Heart right ventricle (tissue), 16 donors: ENCODE measurements around the gene VAC14. TPM values are rescaled to one million over a fixed set of nuclear protein-coding genes. Genes with fewer than 3 reads are reported as not detected.

Experiments
- ATAC-seq, 8 donors: fragments of 200-7000 bp; cut with Tn5 transposase; one replicate each; pipeline ENCODE4 v1.9.1; 2020; ENCODE audit warnings: mild to moderate bottlenecking in 8 of 8, moderate library complexity in 8 of 8, moderate number of reproducible peaks in 1 of 8
- DNase-seq, 2 donors: peaks; one replicate each; pipeline ENCODE4 v3.0.0-alpha.2; 2020
- H3K27ac ChIP-seq, 10 donors: fragments of 200-600 bp; sonication (generic) in 2 of 10; one replicate each; pipeline versions ENCODE4 v1.5.0 to v1.8.0; 2020 to 2022; ENCODE audit warnings: mild to moderate bottlenecking in 3 of 10
- H3K27me3 ChIP-seq, 7 donors: fragments of 200-600 bp; one replicate each; pipeline ENCODE4 v1.8.0; 2021 to 2022; ENCODE audit warnings: mild to moderate bottlenecking in 2 of 7
- H3K36me3 ChIP-seq, 9 donors: fragments of 200-600 bp; sonication (generic) in 1 of 9; one replicate each; pipeline versions ENCODE4 v1.5.0 to v1.8.0; 2020 to 2022; ENCODE audit warnings: mild to moderate bottlenecking in 2 of 9
- H3K4me1 ChIP-seq, 9 donors: fragments of 200-600 bp; sonication (generic) in 1 of 9; one replicate each; pipeline versions ENCODE4 v1.5.0 to v1.8.0; 2020 to 2022; ENCODE audit warnings: mild to moderate bottlenecking in 4 of 9
- H3K4me3 ChIP-seq, 10 donors: fragments of 200-600 bp; sonication (generic) in 2 of 10; one replicate each; pipeline versions ENCODE4 v1.5.0 to v1.8.0; 2020 to 2022; ENCODE audit warnings: mild to moderate bottlenecking in 7 of 10, moderate library complexity in 2 of 10
- H3K9me3 ChIP-seq, 11 donors: fragments of 200-600 bp in 10 of 11; sonication (generic) in 2 of 11; one replicate each; pipeline versions ENCODE4 v1.5.0 to v1.8.0; 2013 to 2022; ENCODE audit warnings: mild to moderate bottlenecking in 2 of 11, control low read depth in 1 of 11, moderate library complexity in 1 of 11
- CTCF ChIP-seq, 9 donors: fragments of 200-600 bp; sonication (generic) in 2 of 9; IDR thresholded peaks; one replicate each; pipeline versions ENCODE4 v1.5.0 to v1.8.0; 2021 to 2022; ENCODE audit warnings: antibody characterized with exemption in 9 of 9, mild to moderate bottlenecking in 5 of 9, moderate library complexity in 1 of 9
- WGBS, 2 donors: extraction: QIAGEN DNeasy Blood & Tissue Kit; methylation state at CpG; one replicate each; pipeline ENCODE4 v1.1.7; 2013; ENCODE audit warnings: inconsistent platforms in 1 of 2; 5-methylcytosine and 5-hydroxymethylcytosine counted together
- intact Hi-C, 10 donors: fragments of 100-400 bp; cut with DNase I; formaldehyde crosslinking; loops; one replicate each; pipeline versions ENCODE4 v1.11.1 to v1.14.2; 2022
- polyA plus RNA-seq, 2 donors: library from polyadenylated mRNA; stranded (reverse); fragments of 200-250 nt; gene quantifications; one replicate each; pipeline ENCODE4 v1.2.3, GENCODE V29; 2013
- total RNA-seq, 10 donors: library from RNA; stranded (reverse); fragmentation: NEBNext Ultra II Directional in 3 of 10; extraction: Animal tissue kit (Norgen Biotek cat#: 25700) in 3 of 10; gene quantifications; one replicate each; pipeline versions ENCODE4 v1.2.1 to v1.2.4, GENCODE V29; 2021 to 2023
- donor health status: Arrhythmogenic right ventricular cardiomyopathy.
- donor health status: ischemic (EF 13 %, LVEDD 7.1; RV severe dilation, severe dysfunction).
- donor health status: healthy with polysubstance abuse.
- donor health status: DM: no; HTN: yes; CAD: no.
- donor health status: DM: no; HTN: no; CAD: no.
- donor health status: ischemic (EF 25% LVEDD 6.9; RV normal size, moderate dysfunction).
- donor health status: ischemic (EF 25% LVEDD 5.7; RV mildly dilated, moderate dysfunction).
- donor health status: healthy.
- donor health status: DM: yes; HTN: yes; CAD: no.
- donor health status: Ischemic cardiomyopathy.
- donor health status: ischemic (EF 35%, LVEDD 5.7; RV mildly dilated, moderate dysfunction).
- donor health status: nonischemic (EF 11% LVEDD 7.7; RV severe dilation, severe dysfunction).
- donor health status: DM: yes; HTN: yes; CAD: no.
- donor health status: PGD.
- donor health status: ischemic (EF 29% LVEDD 5.4; RV normal size, mild dysfunction).
- donor health status: nonischemic (EF 23%, LVEDD 6.1; RV moderate dilation, normal function).

The VAC14 gene
- total and polyA plus RNA-seq, 12 donors: 19.2 to 43.7 (median 23.2) TPM

- WGBS, 2 donors: 46 to 48% methylated on average over 23 of the region's 23 CpGs
- intact Hi-C loops: no loop called here
Observed at GRCh38 chr16:70715055-70715858, 85.7 kb downstream of the VAC14 start.

GRCh38 chr16:70714581-70715054 lies 86.3 kb downstream of the VAC14 start:
- Histone ChIP-seq H3K4me1 (peaks cover 9 to 39% (median 28%) of the 10 kb centered on the region in 9 donors), H3K9me3 (peaks cover 0 to 2% (median 0%) of the 10 kb centered on the region in 11 donors), H3K4me3 (no peak overlapping the region), H3K36me3 (peaks cover 0 to 12% (median 0%) of the 10 kb centered on the region in 9 donors), H3K27ac (peak overlapping the region; percentile 23 to 86 (median 68)), H3K27me3 (no peaks in the 10 kb centered on the region)
- DNase-seq (no peak), ATAC-seq (peak in 7 of 8 donors; percentile 8 to 49 (median 43))
- TF ChIP-seq CTCF (IDR thresholded peaks at IDR 0.05): no peak
- intact Hi-C loops: no loop called here
- WGBS, 2 donors: 73% methylated on average over 10 of the region's 10 CpGs

More at GRCh38 chr16:70715055-70715858, 85.7 kb downstream of the VAC14 start:
- peak overlapping the region; percentile 23 to 86 (median 68) for H3K27ac ChIP-seq
- no peaks in the 10 kb centered on the region for H3K27me3 ChIP-seq
- peaks cover 9 to 33% (median 23%) of the 10 kb centered on the region in 9 donors for H3K4me1 ChIP-seq
- peak in 1 of 9 donors; percentile 22 for TF ChIP-seq CTCF (IDR thresholded peaks at IDR 0.05)
- H3K36me3 ChIP-seq: peaks cover 0 to 17% (median 0%) of the 10 kb centered on the region in 9 donors
- H3K4me3 ChIP-seq: peak overlapping the region in 1 of 10 donors; percentile 9
- peak; percentile 77 to 93 (median 90) for ATAC-seq
- peak; percentile 76 to 80 for DNase-seq
- H3K9me3 ChIP-seq: peaks cover 0 to 5% (median 0%) of the 10 kb centered on the region in 11 donors

DNA sequence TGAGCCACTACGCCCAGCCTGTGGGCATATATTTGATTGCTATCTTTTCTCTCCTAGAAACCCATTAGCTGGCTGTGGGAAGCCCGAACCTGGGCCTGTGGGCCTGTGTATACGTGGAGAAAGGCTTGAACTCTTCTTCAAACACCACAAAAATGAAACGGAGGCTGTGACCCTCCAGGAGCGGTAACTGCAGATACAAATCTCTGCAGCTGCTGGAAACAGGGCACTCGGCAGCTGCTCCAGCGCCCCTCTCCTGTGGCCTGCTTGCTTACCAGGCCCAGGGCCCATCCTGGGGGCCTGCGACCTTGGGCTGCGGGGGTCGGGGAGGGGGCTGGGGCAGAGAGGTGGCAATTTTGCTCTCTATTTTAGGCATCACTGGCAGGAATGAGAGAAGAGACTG lies 87.1 kb downstream of the VAC14 start:
- 95% methylated on average over 10 of the region's 10 CpGs for WGBS, 2 donors
- no peak for TF ChIP-seq CTCF (IDR thresholded peaks at IDR 0.05)
- DNase-seq: no peak
- Histone ChIP-seq H3K4me3 (no peak overlapping the region), H3K36me3 (peaks cover 0 to 6% (median 0%) of the 10 kb centered on the region in 9 donors), H3K9me3 (no peaks in the 10 kb centered on the region), H3K4me1 (peaks cover 9 to 42% (median 30%) of the 10 kb centered on the region in 9 donors), H3K27me3 (no peaks in the 10 kb centered on the region), H3K27ac (peak overlapping the region in 1 of 10 donors; percentile 67)
- ATAC-seq: no peak
- intact Hi-C loops: no loop called here

- DNase-seq: no peak
- Histone ChIP-seq H3K4me1 (peaks cover 9 to 44% (median 30%) of the 10 kb centered on the region in 9 donors), H3K36me3 (peaks cover 0 to 6% (median 0%) of the 10 kb centered on the region in 9 donors), H3K4me3 (no peak overlapping the region), H3K27ac (no peak overlapping the region), H3K9me3 (no peaks in the 10 kb centered on the region), H3K27me3 (no peaks in the 10 kb centered on the region)
- intact Hi-C loops: no loop called here
- TF ChIP-seq CTCF (IDR thresholded peaks at IDR 0.05): no peak
- no peak for ATAC-seq
- 71 to 92% methylated on average over 5 of the region's 5 CpGs for WGBS, 2 donors
Observed at GRCh38 chr16:70713342-70713741, 87.6 kb downstream of the VAC14 start.
